Measurements from ENCODE around the gene ALDH4A1.

Gene ALDH4A1, protein sequence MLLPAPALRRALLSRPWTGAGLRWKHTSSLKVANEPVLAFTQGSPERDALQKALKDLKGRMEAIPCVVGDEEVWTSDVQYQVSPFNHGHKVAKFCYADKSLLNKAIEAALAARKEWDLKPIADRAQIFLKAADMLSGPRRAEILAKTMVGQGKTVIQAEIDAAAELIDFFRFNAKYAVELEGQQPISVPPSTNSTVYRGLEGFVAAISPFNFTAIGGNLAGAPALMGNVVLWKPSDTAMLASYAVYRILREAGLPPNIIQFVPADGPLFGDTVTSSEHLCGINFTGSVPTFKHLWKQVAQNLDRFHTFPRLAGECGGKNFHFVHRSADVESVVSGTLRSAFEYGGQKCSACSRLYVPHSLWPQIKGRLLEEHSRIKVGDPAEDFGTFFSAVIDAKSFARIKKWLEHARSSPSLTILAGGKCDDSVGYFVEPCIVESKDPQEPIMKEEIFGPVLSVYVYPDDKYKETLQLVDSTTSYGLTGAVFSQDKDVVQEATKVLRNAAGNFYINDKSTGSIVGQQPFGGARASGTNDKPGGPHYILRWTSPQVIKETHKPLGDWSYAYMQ

DNA sequence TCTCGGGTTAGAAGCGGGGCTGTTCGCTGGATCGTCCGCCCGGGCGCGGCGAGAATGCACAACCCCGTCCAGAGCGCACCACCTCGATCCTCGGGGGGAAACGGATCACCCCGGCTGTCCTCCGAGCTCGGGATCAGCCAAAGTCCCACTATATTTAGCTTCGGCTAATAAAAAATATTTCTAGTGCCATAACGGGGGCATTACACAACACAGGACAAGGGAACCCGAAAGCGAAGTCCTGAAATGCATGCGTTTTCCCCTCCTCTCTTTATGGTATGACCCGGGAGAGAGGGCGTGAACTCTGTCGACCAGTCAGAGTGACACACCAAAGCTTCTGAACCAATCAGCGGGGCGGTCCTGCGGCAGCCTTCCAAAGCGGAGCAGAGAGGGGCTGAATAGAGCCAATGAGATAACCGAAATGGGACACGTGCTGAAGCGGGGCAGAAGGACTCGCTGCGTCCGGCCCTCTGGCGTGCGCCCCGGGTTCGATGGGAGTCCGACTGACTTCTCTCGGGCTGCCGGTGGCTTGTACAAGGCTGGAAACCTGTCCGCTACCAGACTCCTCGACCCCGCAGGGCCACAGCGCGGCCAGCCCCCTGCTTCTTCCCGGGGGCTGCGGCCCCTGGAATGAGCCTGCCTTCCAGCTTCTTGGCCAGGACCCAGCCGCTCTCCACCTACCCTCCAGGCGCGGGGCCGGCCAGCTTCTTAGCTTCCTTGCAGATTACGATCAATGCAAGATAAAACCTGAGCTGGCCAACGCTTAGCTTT, at the start of gene ALDH4A1:
Gene ALDH4A1, minus strand, starts transcription at position 33 of the 768 bp plus-strand sequence. Its CDS starts 32 bp downstream, at position 1.
- FAIRE-seq: peak; percentile 84

DNA sequence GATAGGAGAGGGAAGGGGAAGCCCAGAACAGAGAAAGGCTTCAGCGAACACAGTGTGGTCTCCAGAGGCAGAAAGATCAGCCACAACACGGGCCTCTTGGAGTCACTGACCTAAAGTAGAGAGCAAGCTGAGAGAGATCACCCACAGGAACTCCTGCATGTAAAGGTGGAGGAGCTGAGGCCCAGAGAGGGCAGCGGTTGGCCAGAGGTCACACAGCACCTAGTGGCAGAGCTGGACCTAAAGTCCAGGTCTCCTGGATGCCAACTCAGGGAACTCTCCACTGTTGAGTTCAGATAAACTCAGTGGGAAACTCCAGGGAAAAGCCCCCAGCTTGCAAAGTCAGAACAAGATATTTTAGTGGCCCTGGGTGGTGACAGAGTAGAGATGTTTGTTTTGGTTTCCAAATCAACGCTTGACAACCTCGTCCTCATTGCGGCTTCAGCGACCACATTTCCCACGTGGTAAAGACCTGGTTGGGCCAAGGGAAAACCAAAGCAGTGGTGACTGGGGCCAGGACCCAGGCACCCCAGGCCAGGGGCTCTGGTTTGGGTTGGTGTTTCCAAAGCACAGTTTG, 49.5 kb upstream of the ALDH4A1 start:
- DNase-seq (ENCODE audit: insufficient read length, low spot score) (no peak), FAIRE-seq (no peak)

More for the DNA sequence above, at the start of gene ALDH4A1:
- peak; percentile 98 for DNase-seq (ENCODE audit: insufficient read length, low spot score)

- DNase-seq (ENCODE audit: insufficient read length, low spot score) (no peak), FAIRE-seq (no peak)
These were observed 49.1 kb upstream of the ALDH4A1 start for GRCh38 chr1:18951416-18951815.

DNA sequence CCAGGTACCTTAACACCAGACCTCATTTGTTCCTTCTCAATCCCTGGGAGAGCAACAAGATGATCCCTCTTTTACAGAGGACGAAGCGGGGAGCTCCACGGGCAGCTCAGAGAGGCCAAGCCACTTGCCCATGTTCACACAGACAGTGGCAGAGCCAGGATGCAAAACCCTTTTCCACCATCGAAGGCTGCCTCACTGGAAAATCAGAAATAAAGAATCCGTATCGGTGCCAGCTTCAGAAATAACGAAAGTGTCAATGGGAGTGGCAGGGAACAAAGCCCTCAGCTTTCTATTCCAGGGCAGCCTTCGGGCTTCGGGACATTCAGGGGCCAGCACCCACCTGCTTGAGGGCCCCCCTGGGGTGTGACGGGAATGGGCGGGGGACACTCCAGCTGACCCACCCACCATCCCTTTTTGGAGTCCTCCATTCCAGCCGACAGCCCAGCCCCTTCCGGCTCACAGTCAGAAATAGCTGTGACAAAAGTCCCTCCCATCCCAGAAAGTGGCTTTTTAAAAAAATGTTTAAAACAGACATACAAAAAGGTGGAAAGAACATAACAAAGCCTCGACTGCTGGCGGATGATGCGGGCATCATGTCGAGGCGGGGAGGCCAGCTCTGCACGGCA, 48.2 kb upstream of the ALDH4A1 start:
- DNase-seq (ENCODE audit: insufficient read length, low spot score) (no peak), FAIRE-seq (no peak)

GRCh38 chr1:18949686-18950400, 47.5 kb upstream of the ALDH4A1 start:
- DNase-seq (ENCODE audit: insufficient read length, low spot score) (no peak), FAIRE-seq (peak; percentile 57)

- FAIRE-seq (no peak), DNase-seq (ENCODE audit: insufficient read length, low spot score) (no peak)
These were observed 46.7 kb upstream of the ALDH4A1 start for GRCh38 chr1:18948913-18949685.

DNA sequence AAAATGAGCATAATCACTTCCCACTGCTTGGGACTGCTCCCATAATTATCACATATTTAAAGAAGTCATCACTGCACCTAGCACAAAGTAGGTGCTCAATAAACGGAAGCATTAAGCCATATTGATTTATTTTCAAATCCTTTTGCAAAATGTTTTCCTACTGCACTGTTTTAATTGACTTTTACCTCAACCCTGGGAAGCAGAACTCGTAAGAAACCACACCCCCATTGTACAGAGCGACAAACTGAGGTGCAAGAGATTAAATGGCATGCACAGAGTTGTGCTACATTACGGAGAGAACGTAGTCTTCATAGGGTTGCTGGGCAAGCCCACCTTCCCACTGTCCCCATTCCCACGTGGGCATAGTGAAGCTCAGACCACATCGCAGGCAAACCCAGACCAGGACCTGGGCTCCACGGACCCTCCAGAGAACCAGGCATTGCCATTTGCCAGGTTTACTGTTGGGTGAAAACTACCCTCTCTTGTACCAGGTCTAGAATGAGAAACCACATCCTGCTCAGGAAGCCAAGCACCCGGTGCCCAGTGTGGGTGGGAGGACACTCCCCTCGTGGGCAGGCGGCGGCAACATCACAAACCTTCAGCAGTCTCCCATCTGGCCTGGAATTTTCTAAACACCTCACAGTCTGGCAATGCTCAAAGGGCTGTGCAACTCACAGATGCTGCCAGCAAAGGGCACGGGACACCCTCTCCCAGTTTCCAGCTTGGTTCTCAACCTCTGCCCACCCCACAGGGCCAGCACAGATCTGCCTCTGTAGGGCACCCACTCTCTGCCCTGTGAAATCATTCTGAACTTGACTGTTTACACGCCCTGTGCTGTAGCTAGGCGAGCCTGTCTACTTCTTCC, 45.9 kb upstream of the ALDH4A1 start:
- FAIRE-seq: no peak
- no peak for DNase-seq (ENCODE audit: insufficient read length, low spot score)

GRCh38 chr1:18947570-18947969, 45.2 kb upstream of the ALDH4A1 start:
- no peak for FAIRE-seq

DNA sequence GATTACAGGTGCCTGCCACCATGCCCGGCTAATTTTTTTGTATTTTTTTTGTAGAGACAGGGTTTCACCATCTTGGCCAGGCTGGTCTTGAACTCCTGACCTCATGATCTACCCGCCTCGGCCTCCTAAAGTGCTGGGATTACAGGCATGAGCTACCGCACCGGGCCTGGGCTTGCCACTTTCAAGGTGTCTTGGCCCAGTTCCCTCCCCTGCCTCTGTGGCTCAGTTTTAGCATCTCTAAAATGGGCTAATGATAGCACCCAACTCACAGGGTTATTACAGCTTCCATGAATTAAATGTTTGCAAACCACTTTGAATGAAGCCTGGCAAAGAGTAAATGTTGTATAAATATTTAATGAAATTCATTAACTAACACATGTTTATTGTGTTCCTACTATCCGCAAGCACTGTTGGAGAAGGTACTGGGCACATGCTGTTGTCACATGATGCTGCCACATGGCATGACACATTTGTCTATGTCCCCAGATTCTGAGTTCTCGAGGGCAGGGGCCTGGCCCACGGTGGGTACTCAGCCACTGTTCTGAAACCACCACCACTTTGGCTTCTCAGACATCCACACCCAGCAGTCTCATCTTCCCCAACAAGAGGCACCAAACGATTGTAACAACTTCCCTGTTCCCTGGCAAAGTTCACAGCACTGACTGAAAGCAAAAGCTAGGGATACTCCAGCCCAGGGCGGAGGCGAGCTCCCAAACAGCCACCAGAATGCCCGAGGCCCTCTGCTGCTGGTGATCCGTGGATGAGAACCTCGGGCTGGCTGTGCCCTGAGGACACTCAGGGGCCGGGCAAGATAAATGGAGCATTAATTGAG, 44.4 kb upstream of the ALDH4A1 start:
- DNase-seq (ENCODE audit: insufficient read length, low spot score): no peak
- no peak for FAIRE-seq

More at GRCh38 chr1:18947570-18947969, 45.2 kb upstream of the ALDH4A1 start:
- no peak for DNase-seq (ENCODE audit: insufficient read length, low spot score)

GRCh38 chr1:18945401-18945849, 43.1 kb upstream of the ALDH4A1 start:
- no peak for DNase-seq (ENCODE audit: insufficient read length, low spot score)

DNA sequence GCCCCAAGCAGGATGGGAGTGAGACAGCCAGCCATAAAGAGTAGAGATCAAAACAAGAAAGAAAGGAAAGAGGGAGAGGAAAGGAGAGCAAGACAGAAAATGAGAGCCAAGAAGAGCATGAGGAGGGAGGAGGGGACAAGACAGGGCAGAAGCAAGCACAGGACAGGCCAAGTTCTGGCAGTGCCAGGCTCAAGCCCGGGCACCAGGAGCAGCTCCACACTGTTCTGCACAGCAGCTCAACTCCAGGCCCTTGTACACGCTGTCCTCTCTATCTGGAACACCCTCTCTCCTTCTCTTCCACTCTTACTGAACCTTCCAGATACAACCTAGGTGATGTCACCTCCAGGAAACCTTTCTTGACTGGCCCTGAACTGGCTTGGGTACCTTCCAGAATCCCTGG, 42.5 kb upstream of the ALDH4A1 start:
- no peak for FAIRE-seq

More at GRCh38 chr1:18945401-18945849, 43.1 kb upstream of the ALDH4A1 start:
- no peak for FAIRE-seq

GRCh38 chr1:18943914-18944572, 41.7 kb upstream of the ALDH4A1 start:
- FAIRE-seq (no peak), DNase-seq (ENCODE audit: insufficient read length, low spot score) (no peak)

More for the DNA sequence above, 42.5 kb upstream of the ALDH4A1 start:
- DNase-seq (ENCODE audit: insufficient read length, low spot score): no peak

- no peak for DNase-seq (ENCODE audit: insufficient read length, low spot score)
- FAIRE-seq: no peak
These were observed 40.8 kb upstream of the ALDH4A1 start for GRCh38 chr1:18943162-18943561.

GRCh38 chr1:18942340-18942739, 40.0 kb upstream of the ALDH4A1 start:
- FAIRE-seq (no peak), DNase-seq (ENCODE audit: insufficient read length, low spot score) (no peak)

DNA sequence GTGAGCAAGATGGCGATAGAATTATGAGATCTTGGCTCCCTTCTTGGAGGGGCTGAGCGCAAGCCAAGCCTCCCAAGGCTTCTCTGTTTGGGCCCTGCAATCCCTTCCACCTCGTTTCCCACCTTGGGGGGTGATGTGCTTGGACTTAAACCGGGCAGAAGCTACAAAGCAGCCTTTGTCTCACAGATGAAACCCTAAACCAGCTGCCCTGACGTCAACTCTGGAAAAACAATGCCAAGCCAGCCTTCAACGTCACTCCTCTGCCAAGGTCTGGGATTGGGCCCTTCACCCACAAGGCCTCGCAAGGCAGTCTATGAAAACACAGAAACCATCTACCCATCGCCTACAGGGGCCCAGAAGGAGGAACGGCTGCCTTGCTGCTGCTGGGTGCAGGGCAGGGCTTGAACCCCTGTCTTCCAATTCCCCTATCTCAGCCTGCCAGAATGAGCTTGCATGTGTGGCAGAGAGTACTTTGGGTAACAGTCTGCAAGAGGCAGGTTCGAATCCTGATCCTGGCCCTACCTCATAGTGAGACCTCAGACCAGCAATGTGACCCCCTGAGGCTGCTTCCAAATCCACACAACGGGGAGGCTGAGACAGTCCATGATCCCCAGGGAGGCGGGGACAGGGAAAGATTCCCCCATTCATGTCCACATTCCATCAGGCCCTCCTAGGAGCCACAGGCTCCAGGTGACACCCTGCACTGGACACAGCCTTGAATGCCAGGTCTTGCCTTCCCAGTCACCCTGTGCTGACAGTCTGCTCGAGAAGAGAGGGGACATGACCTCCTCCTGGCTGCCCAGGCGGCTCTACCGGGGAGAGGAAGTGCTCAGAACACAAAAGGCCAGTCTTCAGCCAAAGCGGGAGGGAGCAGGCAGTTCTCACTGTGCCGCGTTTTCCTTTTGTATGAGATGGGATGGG, 39.1 kb upstream of the ALDH4A1 start:
- no peak for DNase-seq (ENCODE audit: insufficient read length, low spot score)
- FAIRE-seq: no peak
